AG08396 (cell line): ENCODE data around the gene LCE2D.

Experiments
- DNase-seq: peaks from one replicate; pipeline ENCODE4 v3.0.0; 2012; ENCODE audit warnings: low spot score, mixed read lengths

Gene LCE2D

DNA sequence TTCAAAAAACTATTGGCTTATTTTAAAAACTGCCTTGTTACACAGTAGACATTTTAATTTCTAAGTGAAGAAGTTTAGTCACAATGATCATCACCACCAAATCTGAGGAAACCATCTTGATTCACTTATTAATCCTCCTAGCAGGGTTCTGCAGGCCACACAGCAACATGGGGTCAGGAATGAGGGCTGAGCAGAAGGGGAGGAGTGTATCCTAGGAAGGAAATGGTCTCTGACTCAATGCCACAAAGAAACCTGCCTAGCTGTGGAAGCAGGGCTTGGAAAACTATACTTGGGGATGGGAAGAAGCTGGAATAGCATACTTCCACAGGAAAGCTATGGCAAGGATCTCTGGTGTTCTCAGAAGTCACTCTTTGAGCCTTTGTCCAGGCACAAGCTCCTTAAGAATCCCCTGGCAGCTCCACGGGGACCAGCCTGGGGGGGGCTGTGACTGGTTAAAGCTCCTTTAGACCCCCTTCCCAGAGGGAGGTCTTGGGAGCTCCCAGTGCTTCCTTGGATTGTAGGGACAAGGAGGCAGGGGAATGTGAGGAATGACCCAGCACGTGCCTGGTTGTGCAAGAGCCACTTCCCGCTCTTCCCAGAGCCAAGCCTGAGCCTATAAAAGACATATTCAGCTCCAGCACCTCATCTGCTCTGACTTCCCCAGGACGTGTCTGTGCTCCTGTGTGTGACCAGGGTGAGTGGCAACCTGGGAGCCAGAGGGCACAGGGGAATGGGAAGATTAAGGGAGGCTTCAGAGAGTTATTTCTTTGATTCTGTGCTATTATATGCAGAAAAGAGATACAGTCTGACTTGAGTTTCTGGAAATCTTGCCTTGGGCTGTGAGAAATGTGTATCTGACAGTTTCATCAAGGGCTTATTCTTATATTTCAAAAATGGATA is 34.8 kb downstream of the LCE2D start, which contains the start of gene LCE2A:
LCE2A (plus strand) TSS at position 645 of the 900 bp plus-strand sequence. CDS start 557 bp downstream, outside the sequence.
- DNase-seq: peak; percentile 34

DNA sequence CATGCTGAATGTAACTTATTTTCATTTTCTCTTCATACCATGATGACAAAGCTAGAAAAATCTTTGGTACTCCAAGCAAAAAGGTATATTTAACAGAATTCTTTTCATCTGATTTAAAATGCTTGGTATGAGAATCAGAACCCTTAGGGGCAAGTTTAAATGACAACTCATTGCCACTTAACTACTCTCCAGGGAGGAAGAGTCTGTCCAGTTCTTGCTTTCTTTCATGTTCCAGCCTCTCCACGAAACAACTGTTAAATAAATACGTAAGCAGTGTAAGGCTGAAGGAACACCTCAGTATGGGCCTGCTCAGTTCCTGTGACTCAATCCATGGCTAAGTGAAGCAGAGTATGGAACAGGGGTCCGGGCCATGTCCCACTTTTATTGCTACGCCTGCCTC is 36.6 kb downstream of the LCE2D start:
- DNase-seq: no peak

DNA sequence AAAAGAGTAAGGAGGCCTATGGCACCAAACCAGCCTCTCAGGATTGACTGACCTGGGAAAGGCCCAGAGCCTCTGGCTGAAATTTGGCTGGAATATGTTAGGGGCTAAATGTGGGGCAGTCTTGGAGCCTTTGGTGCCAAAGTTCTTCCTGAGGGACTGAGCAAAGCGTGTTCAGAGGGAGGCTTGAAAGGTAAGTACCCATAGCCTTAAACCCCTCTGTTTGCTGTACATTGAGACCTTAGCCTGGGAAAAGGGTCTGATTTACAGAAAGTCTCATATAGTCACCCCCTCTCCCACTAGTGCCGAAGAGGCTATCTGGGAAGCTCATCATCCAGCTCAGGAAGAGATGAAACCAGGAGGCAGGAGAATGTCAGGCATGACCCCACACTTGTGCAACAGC is 44.7 kb downstream of the LCE2D start, which contains the start of gene LCE4A:
LCE4A (plus strand) TSS at position 301 of the 400 bp plus-strand sequence. CDS start 916 bp downstream, outside the sequence.
- DNase-seq: no peak
